ENCODE results near the gene UBAP2. TPM values are rescaled to one million over a fixed set of nuclear protein-coding genes. Genes with fewer than 3 reads are reported as not detected.
"Not testable (repeated sequence)": the region's sequence is repeated elsewhere in the genome, so short reads cannot be mapped to it uniquely, and the experiment has no call there.

Gene UBAP2
- total RNA-seq, 2 experiments from 2014 or later, result 51.5 to 54.4 TPM

GRCh38 chr9:34032631-34033030 lies 16.1 kb downstream of the UBAP2 start:
- Mint-ChIP-seq H3K27ac (no peak overlapping the region), H3K4me3 (no peak overlapping the region)

GRCh38 chr9:34027845-34028574 lies 20.7 kb downstream of the UBAP2 start:
- Mint-ChIP-seq H3K27me3 (no peaks in the 10 kb centered on the region), H3K9me3 (no peaks in the 10 kb centered on the region), H3K36me3 (peaks cover 29% of the 10 kb centered on the region), H3K4me3 (no peak overlapping the region), H3K27ac (no peak overlapping the region), H3K4me1 (peaks cover 21% of the 10 kb centered on the region)
- no peak for DNase-seq

More at GRCh38 chr9:34032631-34033030, 16.1 kb downstream of the UBAP2 start:
- H3K9me3 Mint-ChIP-seq, result no peaks in the 10 kb centered on the region
- H3K4me1 Mint-ChIP-seq, result peaks cover 11% of the 10 kb centered on the region
- peaks cover 40% of the 10 kb centered on the region for H3K36me3 Mint-ChIP-seq
- DNase-seq, result no peak
- H3K27me3 Mint-ChIP-seq, result no peaks in the 10 kb centered on the region

- no peak overlapping the region for H3K27ac Mint-ChIP-seq
- peaks cover 18% of the 10 kb centered on the region for H3K4me1 Mint-ChIP-seq
- DNase-seq, result no peak
- H3K27me3 Mint-ChIP-seq, result no peaks in the 10 kb centered on the region
- no peaks in the 10 kb centered on the region for H3K9me3 Mint-ChIP-seq
- H3K36me3 Mint-ChIP-seq, result peaks cover 14% of the 10 kb centered on the region
- no peak overlapping the region for H3K4me3 Mint-ChIP-seq
Measured at GRCh38 chr9:34025811-34026210, 22.9 kb downstream of the UBAP2 start.

GRCh38 chr9:34025062-34025461 lies 23.6 kb downstream of the UBAP2 start:
- no peaks in the 10 kb centered on the region for H3K9me3 Mint-ChIP-seq
- H3K4me3 Mint-ChIP-seq, result no peak overlapping the region
- no peak for DNase-seq
- no peaks in the 10 kb centered on the region for H3K27me3 Mint-ChIP-seq
- peaks cover 14% of the 10 kb centered on the region for H3K36me3 Mint-ChIP-seq
- H3K4me1 Mint-ChIP-seq, result peaks cover 18% of the 10 kb centered on the region
- H3K27ac Mint-ChIP-seq, result peak overlapping the region; percentile 52

- H3K9me3 Mint-ChIP-seq, DNase-seq, H3K27me3 Mint-ChIP-seq, H3K4me3 Mint-ChIP-seq, H3K27ac Mint-ChIP-seq: not testable (repeated sequence)
- Mint-ChIP-seq H3K4me1 (peaks cover 18% of the 10 kb centered on the region), H3K36me3 (peaks cover 11% of the 10 kb centered on the region)
Measured at GRCh38 chr9:34024476-34024875, 24.2 kb downstream of the UBAP2 start.

- H3K4me3 Mint-ChIP-seq, result no peak overlapping the region
- DNase-seq, result no peak
- no peaks in the 10 kb centered on the region for H3K9me3 Mint-ChIP-seq
- H3K27me3 Mint-ChIP-seq, result no peaks in the 10 kb centered on the region
- H3K27ac Mint-ChIP-seq, result no peak overlapping the region
- H3K4me1 Mint-ChIP-seq, result no peaks in the 10 kb centered on the region
- peaks cover 11% of the 10 kb centered on the region for H3K36me3 Mint-ChIP-seq
Measured at GRCh38 chr9:34016149-34016548, 32.5 kb downstream of the UBAP2 start.

- Mint-ChIP-seq H3K9me3 (no peaks in the 10 kb centered on the region), H3K27ac (no peak overlapping the region), H3K36me3 (peaks cover 11% of the 10 kb centered on the region), H3K4me1 (no peaks in the 10 kb centered on the region), H3K4me3 (no peak overlapping the region), H3K27me3 (no peaks in the 10 kb centered on the region)
- no peak for DNase-seq
Measured at GRCh38 chr9:34010979-34011378, 37.7 kb downstream of the UBAP2 start.

GRCh38 chr9:34001951-34002350 lies 46.7 kb downstream of the UBAP2 start:
- DNase-seq, result no peak
- Mint-ChIP-seq H3K36me3 (peaks cover 14% of the 10 kb centered on the region), H3K9me3 (no peaks in the 10 kb centered on the region), H3K4me3 (no peak overlapping the region), H3K4me1 (no peaks in the 10 kb centered on the region), H3K27me3 (no peaks in the 10 kb centered on the region), H3K27ac (no peak overlapping the region)

GRCh38 chr9:34001298-34001697 lies 47.4 kb downstream of the UBAP2 start:
- DNase-seq, result no peak
- no peaks in the 10 kb centered on the region for H3K4me1 Mint-ChIP-seq
- no peak overlapping the region for H3K4me3 Mint-ChIP-seq
- peaks cover 14% of the 10 kb centered on the region for H3K36me3 Mint-ChIP-seq
- no peaks in the 10 kb centered on the region for H3K9me3 Mint-ChIP-seq
- H3K27ac Mint-ChIP-seq, result no peak overlapping the region
- no peaks in the 10 kb centered on the region for H3K27me3 Mint-ChIP-seq

- H3K27ac Mint-ChIP-seq, result no peak overlapping the region
- H3K27me3 Mint-ChIP-seq, result no peaks in the 10 kb centered on the region
- DNase-seq, result no peak
- no peak overlapping the region for H3K4me3 Mint-ChIP-seq
- no peaks in the 10 kb centered on the region for H3K4me1 Mint-ChIP-seq
- H3K9me3 Mint-ChIP-seq, result no peaks in the 10 kb centered on the region
- H3K36me3 Mint-ChIP-seq, result peaks cover 16% of the 10 kb centered on the region
Measured at GRCh38 chr9:33995449-33995848, 53.2 kb downstream of the UBAP2 start.

- DNase-seq, result no peak
- peaks cover 12% of the 10 kb centered on the region for H3K4me1 Mint-ChIP-seq
- no peaks in the 10 kb centered on the region for H3K9me3 Mint-ChIP-seq
- H3K36me3 Mint-ChIP-seq, result peaks cover 29% of the 10 kb centered on the region
- no peak overlapping the region for H3K27ac Mint-ChIP-seq
- no peak overlapping the region for H3K4me3 Mint-ChIP-seq
- H3K27me3 Mint-ChIP-seq, result no peaks in the 10 kb centered on the region
Measured at GRCh38 chr9:33993104-33993503, 55.6 kb downstream of the UBAP2 start.

- Mint-ChIP-seq H3K4me1 (peaks cover 12% of the 10 kb centered on the region), H3K9me3 (no peaks in the 10 kb centered on the region), H3K27me3 (no peaks in the 10 kb centered on the region), H3K4me3 (no peak overlapping the region), H3K27ac (no peak overlapping the region), H3K36me3 (peaks cover 27% of the 10 kb centered on the region)
- DNase-seq, result no peak
Measured at GRCh38 chr9:33992632-33993031, 56.1 kb downstream of the UBAP2 start.

GRCh38 chr9:33988219-33988890 lies 60.3 kb downstream of the UBAP2 start:
- Mint-ChIP-seq H3K27ac (peak overlapping the region; percentile 27), H3K27me3 (no peaks in the 10 kb centered on the region), H3K4me3 (no peak overlapping the region), H3K9me3 (no peaks in the 10 kb centered on the region), H3K36me3 (peaks cover 27% of the 10 kb centered on the region), H3K4me1 (peaks cover 12% of the 10 kb centered on the region)
- DNase-seq, result peak; percentile 23

GRCh38 chr9:33976414-33976813 lies 72.3 kb downstream of the UBAP2 start:
- Mint-ChIP-seq H3K36me3 (peaks cover 27% of the 10 kb centered on the region), H3K4me1 (no peaks in the 10 kb centered on the region), H3K27me3 (no peaks in the 10 kb centered on the region), H3K27ac (no peak overlapping the region), H3K4me3 (no peak overlapping the region), H3K9me3 (no peaks in the 10 kb centered on the region)
- DNase-seq, result no peak

- peaks cover 31% of the 10 kb centered on the region for H3K36me3 Mint-ChIP-seq
- no peaks in the 10 kb centered on the region for H3K4me1 Mint-ChIP-seq
- no peaks in the 10 kb centered on the region for H3K27me3 Mint-ChIP-seq
- no peak for DNase-seq
- no peak overlapping the region for H3K27ac Mint-ChIP-seq
- no peaks in the 10 kb centered on the region for H3K9me3 Mint-ChIP-seq
- no peak overlapping the region for H3K4me3 Mint-ChIP-seq
Measured at GRCh38 chr9:33972698-33973097, 76.0 kb downstream of the UBAP2 start.

Data from activated naive CD8-positive, alpha-beta T cell treated with anti-CD3 and anti-CD28 coated beads for 36 hours (primary cell).